Upper lobe of left lung (tissue), 6 donors: Measurements from ENCODE around the gene BLCAP. TPM values are rescaled to one million over a fixed set of nuclear protein-coding genes. Genes with fewer than 3 reads are reported as not detected.
"Not testable (repeated sequence)": the region's sequence is repeated elsewhere in the genome, so short reads cannot be mapped to it uniquely, and the experiment has no call there.

Source experiments
- ATAC-seq, 2 donors: fragments of 200-7000 bp; cut with Tn5 transposase; one replicate each; pipeline ENCODE4 v1.9.1; 2022; ENCODE audit warnings: mild to moderate bottlenecking in 2 of 2, moderate library complexity in 2 of 2; ENCODE audit not compliant: low FRiP score in 2 of 2
- DNase-seq, 2 donors: peaks; one replicate each; pipeline ENCODE4 v3.0.0-alpha.2; 2019 to 2020
- H3K27ac ChIP-seq, 4 donors: fragments of 200-600 bp; sonication (generic); one replicate each; pipeline ENCODE4 v1.5.1; 2016 to 2019
- H3K27me3 ChIP-seq, 4 donors: fragments of 200-600 bp; sonication (generic); one replicate each; pipeline ENCODE4 v1.5.1; 2017 to 2019
- H3K36me3 ChIP-seq, 4 donors: fragments of 200-600 bp; sonication (generic); one replicate each; pipeline ENCODE4 v1.5.1; 2016 to 2019
- H3K4me1 ChIP-seq, 4 donors: fragments of 200-600 bp; sonication (generic); one replicate each; pipeline ENCODE4 v1.5.1; 2018 to 2019
- H3K4me3 ChIP-seq, 4 donors: fragments of 200-600 bp; sonication (generic); one replicate each; pipeline ENCODE4 v1.5.1; 2017 to 2019; ENCODE audit warnings: mild to moderate bottlenecking in 2 of 4, moderate library complexity in 1 of 4
- H3K9me3 ChIP-seq, 4 donors: fragments of 200-600 bp; sonication (generic); one replicate each; pipeline ENCODE4 v1.5.1; 2018 to 2019
- EP300 ChIP-seq, 4 donors: sonication (generic); formaldehyde crosslinking; IDR thresholded peaks; one replicate each; pipeline ENCODE4 v1.5.1; 2017; ENCODE audit warnings: antibody characterized with exemption in 4 of 4, control low read depth in 2 of 4
- POLR2A ChIP-seq, 4 donors: fragments of 450-650 bp; IDR thresholded peaks; one replicate each; pipeline ENCODE4 v1.5.1; 2016 to 2017; ENCODE audit warnings: antibody characterized with exemption in 4 of 4, mild to moderate bottlenecking in 2 of 4
- POLR2AphosphoS5 ChIP-seq, 2 donors: sonication (generic); formaldehyde crosslinking; IDR thresholded peaks; one replicate each; pipeline ENCODE4 v1.5.1; 2017; ENCODE audit warnings: antibody characterized with exemption in 2 of 2
- WGBS, 2 donors: methylation state at CpG; one replicate each; pipeline ENCODE4 v1.1.5; 2017 to 2018; 5-methylcytosine and 5-hydroxymethylcytosine counted together
- total RNA-seq, 6 donors: library from RNA; depleted of rRNA in 4 of 6; stranded (reverse); fragments of >200 nt in 4 of 6; gene quantifications; one replicate each; pipeline versions ENCODE4 v1.1.0 to v1.2.1, GENCODE V29; 2016 to 2021
- TF ChIP-seq, protein P1 (sequence below), 6 experiments: fragments of 450-650 bp in 4 of 6; fragments of 200-600 bp in 2 of 6; sonication (generic) in 2 of 6; IDR thresholded peaks; one replicate each; pipeline ENCODE4 v1.5.1; 2016 to 2019; ENCODE audit warnings: antibody characterized with exemption in 6 of 6
- donor health status: DM: no; HTN: no; CAD: no; lungs with moderate emphysema.
- donor health status: DM: no; HTN: yes; CAD: no; lungs with severe emphysema.

Gene BLCAP
- total RNA-seq, 6 donors from 2014 or later: 53.4 to 79.6 (median 66.6) TPM

DNA sequence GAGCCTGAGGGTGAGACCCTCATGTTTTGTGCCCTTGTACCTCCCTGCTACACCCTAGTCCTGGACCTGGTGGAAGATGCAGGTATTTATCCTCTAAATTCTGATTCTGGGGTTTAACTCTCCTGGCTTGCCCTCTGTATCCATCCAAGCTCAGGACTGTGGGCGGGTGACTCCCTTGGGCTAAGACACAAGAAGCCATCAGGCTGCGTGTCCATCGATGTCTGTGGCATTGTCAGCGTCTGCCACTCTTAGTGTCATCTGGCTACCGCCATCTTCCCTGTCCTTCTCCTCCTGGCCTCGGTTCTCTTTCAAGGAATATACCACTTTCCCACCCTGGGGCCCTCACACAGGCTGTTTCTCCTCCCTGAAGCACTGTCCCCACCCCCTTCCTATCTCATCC lies 28.9 kb upstream of the BLCAP start:
- DNase-seq: peak in 1 of 2 donors; percentile 13
- TF ChIP-seq EP300 (IDR thresholded peaks at IDR 0.05) (no peak), POLR2A (IDR thresholded peaks at IDR 0.05) (no peak), POLR2AphosphoS5 (IDR thresholded peaks at IDR 0.05) (no peak)
- TF ChIP-seq, protein P1, sequence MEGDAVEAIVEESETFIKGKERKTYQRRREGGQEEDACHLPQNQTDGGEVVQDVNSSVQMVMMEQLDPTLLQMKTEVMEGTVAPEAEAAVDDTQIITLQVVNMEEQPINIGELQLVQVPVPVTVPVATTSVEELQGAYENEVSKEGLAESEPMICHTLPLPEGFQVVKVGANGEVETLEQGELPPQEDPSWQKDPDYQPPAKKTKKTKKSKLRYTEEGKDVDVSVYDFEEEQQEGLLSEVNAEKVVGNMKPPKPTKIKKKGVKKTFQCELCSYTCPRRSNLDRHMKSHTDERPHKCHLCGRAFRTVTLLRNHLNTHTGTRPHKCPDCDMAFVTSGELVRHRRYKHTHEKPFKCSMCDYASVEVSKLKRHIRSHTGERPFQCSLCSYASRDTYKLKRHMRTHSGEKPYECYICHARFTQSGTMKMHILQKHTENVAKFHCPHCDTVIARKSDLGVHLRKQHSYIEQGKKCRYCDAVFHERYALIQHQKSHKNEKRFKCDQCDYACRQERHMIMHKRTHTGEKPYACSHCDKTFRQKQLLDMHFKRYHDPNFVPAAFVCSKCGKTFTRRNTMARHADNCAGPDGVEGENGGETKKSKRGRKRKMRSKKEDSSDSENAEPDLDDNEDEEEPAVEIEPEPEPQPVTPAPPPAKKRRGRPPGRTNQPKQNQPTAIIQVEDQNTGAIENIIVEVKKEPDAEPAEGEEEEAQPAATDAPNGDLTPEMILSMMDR (IDR thresholded peaks at IDR 0.05): no peak
- 80 to 89% methylated on average over 6 of the region's 6 CpGs for WGBS, 2 donors
- Histone ChIP-seq H3K4me1 (no peaks in the 10 kb centered on the region), H3K27me3 (no peaks in the 10 kb centered on the region), H3K4me3 (no peak overlapping the region), H3K27ac (no peak overlapping the region), H3K36me3 (no peaks in the 10 kb centered on the region), H3K9me3 (no peaks in the 10 kb centered on the region)
- ATAC-seq: no peak

DNA sequence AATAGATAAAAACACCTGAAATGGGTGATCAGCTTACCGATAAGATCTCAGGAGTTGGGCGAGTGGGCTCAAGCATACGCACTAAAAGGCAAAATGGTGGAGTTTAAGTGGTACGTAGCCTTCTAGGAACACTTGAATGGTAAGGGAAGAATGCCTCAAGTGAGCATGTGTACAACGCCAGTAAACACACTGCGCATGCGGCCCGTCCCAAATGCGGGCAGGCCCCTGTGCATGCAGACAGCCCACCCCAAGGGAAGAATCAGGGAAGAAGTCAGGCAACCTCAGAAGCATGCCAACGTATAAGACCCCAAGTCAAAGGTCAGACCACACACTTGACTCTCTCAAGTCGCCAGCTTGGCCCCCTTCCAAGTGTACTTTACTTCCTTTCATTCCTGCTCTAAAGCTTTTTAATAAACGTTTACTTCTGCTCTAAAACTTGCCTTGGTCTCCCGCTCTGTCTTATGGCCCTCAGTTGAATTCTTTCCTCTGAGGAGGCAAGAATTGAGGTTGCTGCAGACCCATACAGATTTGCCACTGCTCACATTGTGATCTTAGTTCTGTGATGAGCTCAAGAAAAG lies 27.1 kb upstream of the BLCAP start:
- not testable (repeated sequence) for H3K36me3 ChIP-seq, H3K27ac ChIP-seq, ATAC-seq, H3K4me1 ChIP-seq, H3K9me3 ChIP-seq, H3K27me3 ChIP-seq
- H3K4me3 ChIP-seq: peak overlapping the region in 1 of 4 donors; percentile 7
- DNase-seq: peak; percentile 21 to 52
- 57 to 68% methylated on average over 13 of the region's 13 CpGs for WGBS, 2 donors

DNA sequence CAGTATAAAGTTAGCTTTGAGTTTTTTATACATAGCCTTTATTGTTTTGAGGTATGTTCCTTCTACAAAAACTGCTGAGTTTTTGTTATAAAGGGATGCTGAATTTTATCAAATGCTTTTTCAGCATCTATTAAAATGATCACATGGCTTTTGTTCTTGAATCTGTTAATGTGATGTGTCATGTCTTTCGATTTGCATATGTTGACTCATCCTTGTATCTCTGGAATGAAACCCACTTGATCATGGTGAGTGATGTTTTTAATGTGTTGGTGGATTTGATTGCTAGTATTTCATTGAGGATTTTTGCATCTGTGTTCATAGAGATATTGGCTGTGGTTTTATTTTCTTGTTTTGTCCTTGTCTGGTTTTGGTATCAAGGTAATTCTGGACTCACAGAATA lies 24.7 kb upstream of the BLCAP start:
- ATAC-seq (no peak), DNase-seq (no peak)
- TF ChIP-seq POLR2A (IDR thresholded peaks at IDR 0.05): no peak
- no peak for TF ChIP-seq POLR2AphosphoS5 (IDR thresholded peaks at IDR 0.05)
- Histone ChIP-seq H3K36me3 (no peaks in the 10 kb centered on the region), H3K9me3 (no peaks in the 10 kb centered on the region), H3K4me3 (no peak overlapping the region), H3K27me3 (no peaks in the 10 kb centered on the region), H3K27ac (no peak overlapping the region), H3K4me1 (no peaks in the 10 kb centered on the region)
- 67 to 81% methylated on average over 1 of the region's 1 CpG for WGBS, 2 donors

DNA sequence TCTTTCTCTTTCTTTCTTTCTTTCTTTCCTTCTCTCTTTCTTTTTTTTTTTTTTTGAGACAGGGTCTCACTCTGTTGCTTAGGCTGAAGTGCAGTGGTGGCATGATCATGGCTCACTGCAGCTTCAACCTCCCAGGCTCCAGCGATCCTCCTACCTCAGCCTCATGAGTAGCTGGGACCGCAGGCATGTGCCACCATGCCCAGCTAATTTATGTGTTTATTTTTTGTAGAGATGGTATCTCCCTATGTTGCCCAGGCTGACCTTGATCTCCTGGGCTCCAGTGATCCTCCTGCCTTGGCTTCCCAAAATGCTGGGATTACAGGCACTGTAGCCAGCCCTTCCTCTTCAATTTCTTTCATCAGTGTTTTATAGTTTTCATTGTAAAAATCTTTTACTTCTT lies 24.0 kb upstream of the BLCAP start:
- ATAC-seq, DNase-seq, H3K9me3 ChIP-seq, H3K4me1 ChIP-seq, H3K4me3 ChIP-seq, H3K36me3 ChIP-seq, H3K27me3 ChIP-seq, H3K27ac ChIP-seq: not testable (repeated sequence)
- WGBS, 2 donors: 82 to 90% methylated on average over 2 of the region's 2 CpGs

DNA sequence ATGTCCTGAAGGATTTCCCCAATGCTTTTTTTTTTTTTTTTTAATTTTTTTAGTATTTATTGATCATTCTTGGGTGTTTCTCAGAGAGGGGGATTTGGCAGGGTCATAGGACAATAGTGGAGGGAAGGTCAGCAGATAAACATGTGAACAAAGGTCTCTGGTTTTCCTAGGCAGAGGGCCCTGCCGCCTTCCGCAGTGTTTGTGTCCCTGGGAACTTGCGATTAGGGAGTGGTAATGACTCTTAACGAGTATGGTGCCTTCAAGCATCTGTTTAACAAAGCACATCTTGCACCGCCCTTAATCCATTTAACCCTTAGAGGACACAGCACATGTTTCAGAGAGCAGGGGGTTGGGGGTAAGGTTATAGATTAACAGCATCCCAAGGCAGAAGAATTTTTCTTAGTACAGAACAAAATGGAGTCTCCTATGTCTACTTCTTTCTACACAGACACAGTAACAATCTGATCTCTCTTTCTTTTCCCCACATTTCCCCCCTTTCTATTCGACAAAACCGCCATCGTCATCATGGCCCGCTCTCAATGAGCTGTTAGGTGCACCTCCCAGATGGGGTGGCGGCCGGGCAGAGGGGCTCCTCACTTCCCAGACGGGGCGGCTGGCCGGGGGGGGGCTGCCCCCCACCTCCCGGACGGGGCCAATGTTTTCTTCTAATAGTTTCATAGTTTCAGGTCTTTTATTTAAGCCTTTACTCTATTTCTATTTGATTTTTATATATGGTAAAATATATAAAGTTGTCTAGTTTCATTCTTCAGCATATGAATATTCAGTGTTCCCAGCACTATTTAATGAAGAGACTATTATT lies 22.6 kb upstream of the BLCAP start:
- not testable (repeated sequence) for H3K27me3 ChIP-seq, H3K27ac ChIP-seq, H3K4me1 ChIP-seq, ATAC-seq, H3K4me3 ChIP-seq, H3K36me3 ChIP-seq, H3K9me3 ChIP-seq
- 66 to 73% methylated on average over 16 of the region's 16 CpGs for WGBS, 2 donors
- DNase-seq: peak in 1 of 2 donors; percentile 54

DNA sequence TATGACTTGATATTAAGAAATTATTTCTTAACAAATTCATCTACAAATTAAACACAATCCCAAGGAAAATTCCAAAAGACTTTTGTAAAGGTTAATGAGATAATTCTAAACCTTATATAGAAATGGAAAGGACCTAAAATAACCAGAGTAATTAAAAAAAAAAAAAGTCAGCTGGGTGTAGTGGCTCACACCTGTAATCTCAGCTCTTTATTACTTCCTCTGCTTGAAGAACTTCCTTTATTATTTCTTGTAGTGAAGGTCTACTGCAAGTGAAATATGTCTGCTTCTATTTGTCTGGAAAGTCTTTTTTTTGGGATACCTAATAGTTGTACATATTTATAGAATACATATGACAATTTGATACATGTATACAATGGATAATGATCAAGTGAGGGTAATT lies 20.2 kb upstream of the BLCAP start:
- DNase-seq (no peak), ATAC-seq (no peak)
- no peaks in the 10 kb centered on the region for H3K27me3 ChIP-seq
- H3K4me3 ChIP-seq: no peak overlapping the region
- H3K4me1 ChIP-seq: no peaks in the 10 kb centered on the region
- H3K9me3 ChIP-seq: no peaks in the 10 kb centered on the region
- TF ChIP-seq POLR2A (IDR thresholded peaks at IDR 0.05): no peak
- no peak for TF ChIP-seq POLR2AphosphoS5 (IDR thresholded peaks at IDR 0.05)
- TF ChIP-seq, protein P1 (IDR thresholded peaks at IDR 0.05): no peak
- TF ChIP-seq EP300 (IDR thresholded peaks at IDR 0.05): no peak
- H3K27ac ChIP-seq: no peak overlapping the region
- H3K36me3 ChIP-seq: no peaks in the 10 kb centered on the region

DNA sequence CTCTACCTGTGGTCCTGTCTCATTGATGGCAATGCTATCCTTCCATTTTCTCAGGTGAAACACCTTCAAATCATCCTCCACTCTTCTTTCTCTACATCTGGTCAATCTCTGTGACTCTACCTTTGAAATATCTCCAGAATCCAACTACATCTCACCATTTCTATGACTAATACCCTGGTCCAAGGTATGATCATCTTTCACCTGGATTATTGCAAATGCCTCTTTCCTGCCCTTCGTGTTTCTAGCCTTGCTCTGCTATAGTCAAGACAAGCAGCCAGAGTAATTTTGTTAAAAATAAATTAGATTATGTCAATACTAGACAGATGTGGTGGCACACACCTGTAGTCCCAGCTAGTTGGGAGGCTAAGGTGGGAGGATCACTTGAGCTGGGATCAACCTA lies 17.8 kb upstream of the BLCAP start:
- ATAC-seq: no peak
- Histone ChIP-seq H3K27me3 (no peaks in the 10 kb centered on the region), H3K36me3 (no peaks in the 10 kb centered on the region), H3K9me3 (no peaks in the 10 kb centered on the region), H3K4me1 (no peaks in the 10 kb centered on the region), H3K27ac (no peak overlapping the region), H3K4me3 (no peak overlapping the region)
- TF ChIP-seq, protein P1 (IDR thresholded peaks at IDR 0.05): no peak
- no peak for TF ChIP-seq POLR2A (IDR thresholded peaks at IDR 0.05)
- TF ChIP-seq POLR2AphosphoS5 (IDR thresholded peaks at IDR 0.05): no peak
- TF ChIP-seq EP300 (IDR thresholded peaks at IDR 0.05): no peak
- DNase-seq: no peak
- WGBS, 2 donors: 81 to 100% methylated on average over 1 of the region's 1 CpG
